HepG2 (cell line): ENCODE data around the gene ANKZF1. TPM values are rescaled to one million over a fixed set of nuclear protein-coding genes. Genes with fewer than 3 reads are reported as not detected.
A peak's percentile ranks its signal among the peaks of the same experiment; 100 is the strongest.

ENCODE experiments used
- BRCA1 ChIP-seq: sonication (generic); formaldehyde crosslinking; IDR thresholded peaks from 2 replicates; pipeline ENCODE4 v1.4.0; 2020; ENCODE audit warnings: missing genetic modification reagents
- E2F1 ChIP-seq: sonication (generic); formaldehyde crosslinking; IDR thresholded peaks from 2 replicates; pipeline ENCODE4 v1.5.0; 2020; ENCODE audit warnings: missing genetic modification reagents
- FOXP1 ChIP-seq, 2 experiments: fragments of 450-650 bp in 1 of 2; IDR thresholded peaks; 2 replicates each; pipeline ENCODE4 v1.6.1; 2017 to 2018; ENCODE audit warnings: antibody characterized with exemption in 1 of 2
- GABPB1 ChIP-seq: IDR thresholded peaks from 2 replicates; pipeline ENCODE4 v1.6.1; 2016; ENCODE audit warnings: mild to moderate bottlenecking, missing genetic modification reagents, moderate library complexity, missing compliant biosample characterization
- KIAA2018 ChIP-seq: sonication (generic); formaldehyde crosslinking; IDR thresholded peaks from 2 replicates; pipeline ENCODE4 v1.5.0; 2020; ENCODE audit warnings: mild to moderate bottlenecking, missing genetic modification reagents, borderline replicate concordance
- MAZ ChIP-seq, 2 experiments: sonication (generic) in 1 of 2; formaldehyde crosslinking in 1 of 2; IDR thresholded peaks; 2 replicates each; pipeline versions ENCODE4 v1.5.0 to v1.6.1; 2012 to 2020; ENCODE audit warnings: low read depth in 2 of 2, mild to moderate bottlenecking in 2 of 2, borderline replicate concordance in 1 of 2, improper control_type of control experiment in 1 of 2, low read length in 1 of 2, missing genetic modification reagents in 1 of 2, moderate library complexity in 1 of 2
- PAX8 ChIP-seq: sonication (generic); formaldehyde crosslinking; IDR thresholded peaks from 2 replicates; pipeline ENCODE4 v1.8.0; 2022; ENCODE audit warnings: mild to moderate bottlenecking, missing genetic modification reagents, borderline replicate concordance
- SIN3A ChIP-seq: IDR thresholded peaks from 2 replicates; pipeline ENCODE4 v1.6.1; 2011; ENCODE audit warnings: low read depth, mild to moderate bottlenecking, control low read depth, low read length, borderline replicate concordance
- SOX5 ChIP-seq: IDR thresholded peaks from 2 replicates; pipeline ENCODE4 v1.6.1; 2016; ENCODE audit warnings: borderline replicate concordance
- U2AF1 ChIP-seq: fragments of 200-400 bp; formaldehyde crosslinking; optimal IDR thresholded peaks from 2 replicates; pipeline ENCODE3; 2017; ENCODE audit warnings: mild to moderate bottlenecking, low read depth, low read length
- ZNF383 ChIP-seq: sonication (generic); formaldehyde crosslinking; IDR thresholded peaks from 2 replicates; pipeline ENCODE4 v1.4.0; 2020; ENCODE audit warnings: missing genetic modification reagents, mild to moderate bottlenecking, borderline replicate concordance
- ZNF501 ChIP-seq: sonication (generic); formaldehyde crosslinking; IDR thresholded peaks from 2 replicates; pipeline ENCODE4 v1.5.1; 2020; ENCODE audit warnings: mild to moderate bottlenecking, moderate library complexity, missing genetic modification reagents
- polyA plus RNA-seq, 8 experiments: library from polyadenylated mRNA; depleted of rRNA in 3 of 8; stranded (reverse) in 7 of 8; unstranded in 1 of 8; fragments of >200 nt; fragmentation: Illumina TruSeq in 4 of 8; extraction: Trizol in 4 of 8; gene quantifications; 2 replicates each; pipeline versions ENCODE4 v1.2.1 to v1.2.3, GENCODE V29; 2011 to 2016; ENCODE audit warnings: low read depth in 4 of 8, missing spikeins in 1 of 8, mixed read lengths in 1 of 8; ENCODE audit not compliant: insufficient read depth in 1 of 8
- total RNA-seq, 5 experiments: library from RNA; depleted of rRNA; stranded (reverse); fragments of >200 nt; fragmentation: Illumina TruSeq; extraction: Trizol; gene quantifications; 2 replicates each; pipeline ENCODE4 v1.2.3, GENCODE V29; 2016; ENCODE audit warnings: low read depth in 1 of 5
- TF ChIP-seq, protein P1 (sequence below): fragments of 450-650 bp; IDR thresholded peaks from 2 replicates; pipeline ENCODE4 v1.6.1; 2017

Gene ANKZF1
- total and polyA plus RNA-seq, 2 of the 13 experiments (the other 11 are each of a cell fraction or from before 2014, with no cell fraction given) = 25.3 to 128 TPM

DNA sequence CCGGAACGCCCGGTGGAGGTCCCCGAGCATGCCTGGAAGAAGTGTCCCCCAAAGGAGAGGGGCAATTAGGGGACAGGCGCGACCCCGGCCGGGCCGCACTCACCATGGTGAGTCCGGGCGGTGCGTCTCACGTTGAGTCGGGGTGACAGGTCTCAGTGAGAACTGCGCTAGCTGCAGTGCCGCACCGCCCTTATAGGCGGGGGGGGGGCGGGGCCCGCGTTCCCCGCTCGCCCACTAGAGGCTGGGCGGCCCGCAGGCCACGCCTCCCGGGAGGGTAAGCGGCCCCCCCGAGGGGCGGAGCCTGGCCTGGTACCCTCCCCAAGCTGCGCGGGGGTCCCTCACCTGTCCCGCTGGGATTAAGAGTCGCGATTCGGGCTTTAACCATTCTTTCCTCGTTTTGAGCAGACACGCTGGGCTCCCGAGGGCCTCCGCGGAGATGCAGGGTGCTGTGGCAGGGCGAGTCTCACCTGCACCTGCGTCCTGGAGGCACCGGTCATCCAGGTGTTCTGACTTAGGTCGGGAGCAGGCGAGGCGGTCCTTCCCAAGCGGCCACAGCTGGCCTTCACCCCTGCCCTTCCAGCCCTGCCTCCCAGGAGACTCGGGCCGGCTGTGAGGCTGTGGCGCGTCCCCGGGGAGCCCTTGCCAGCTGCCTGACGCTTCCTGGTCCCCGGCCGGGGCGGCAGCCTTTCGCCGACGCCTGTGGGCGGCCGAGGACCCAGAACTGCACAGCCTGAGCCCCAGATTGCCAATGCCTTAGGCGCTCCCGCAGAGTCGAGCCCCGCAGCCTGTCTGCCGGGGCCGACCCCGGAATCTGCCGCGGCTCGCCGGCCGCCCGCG lies 24.4 kb downstream of the ANKZF1 start, which contains the start of gene TUBA4A (continued):
- TF ChIP-seq PAX8 (CRISPR knock-in tag) (0 out of 2 replicates have a peak, but pooled peaks have one; percentile 55), ZNF383 (peak; percentile 81; the same call in 1 of the 2 replicates), U2AF1 (no peak), MAZ (IDR thresholded peaks at IDR 0.05; ENCODE audit: borderline replicate concordance, low read depth, low read length) (no peak; the same call in 1 of the 2 replicates), MAZ (CRISPR knock-in tag; IDR thresholded peaks at IDR 0.05; ENCODE audit: low read depth) (0 out of 2 replicates have a peak, but pooled peaks have one; percentile 36), SOX5 (CRISPR knock-in tag) (no peak), BRCA1 (CRISPR knock-in tag) (0 out of 2 replicates have a peak, but pooled peaks have one; percentile 50), KIAA2018 (CRISPR knock-in tag) (no peak), E2F1 (CRISPR knock-in tag) (peak; percentile 75; the same call in 1 of the 2 replicates), SIN3A (peak; percentile 81; the same call in 1 of the 2 replicates), GABPB1 (peak; percentile 69), FOXP1 (IDR thresholded peaks at IDR 0.05) (no peak), FOXP1 (CRISPR knock-in tag; IDR thresholded peaks at IDR 0.05) (no peak), ZNF501 (CRISPR knock-in tag) (peak; percentile 78)
- TF ChIP-seq, protein P1, sequence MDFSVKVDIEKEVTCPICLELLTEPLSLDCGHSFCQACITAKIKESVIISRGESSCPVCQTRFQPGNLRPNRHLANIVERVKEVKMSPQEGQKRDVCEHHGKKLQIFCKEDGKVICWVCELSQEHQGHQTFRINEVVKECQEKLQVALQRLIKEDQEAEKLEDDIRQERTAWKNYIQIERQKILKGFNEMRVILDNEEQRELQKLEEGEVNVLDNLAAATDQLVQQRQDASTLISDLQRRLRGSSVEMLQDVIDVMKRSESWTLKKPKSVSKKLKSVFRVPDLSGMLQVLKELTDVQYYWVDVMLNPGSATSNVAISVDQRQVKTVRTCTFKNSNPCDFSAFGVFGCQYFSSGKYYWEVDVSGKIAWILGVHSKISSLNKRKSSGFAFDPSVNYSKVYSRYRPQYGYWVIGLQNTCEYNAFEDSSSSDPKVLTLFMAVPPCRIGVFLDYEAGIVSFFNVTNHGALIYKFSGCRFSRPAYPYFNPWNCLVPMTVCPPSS = no peak
